PC-3 (cell line): ENCODE measurements around the gene RAB7B.

Experiments
- CTCF ChIP-seq: fragments of 300-600 bp; sonication (generic); conservative IDR thresholded peaks from 2 replicates; pipeline ENCODE4 v1.5.1; 2017; ENCODE audit warnings: antibody characterized with exemption, low read depth, mild to moderate bottlenecking, low read length
- EZH2phosphoT487 ChIP-seq: fragments of 300-600 bp; sonication (generic); IDR thresholded peaks from 2 replicates; pipeline ENCODE4 v1.6.1; 2018; ENCODE audit warnings: mild to moderate bottlenecking, antibody characterized with exemption, low read length, borderline replicate concordance

DNA sequence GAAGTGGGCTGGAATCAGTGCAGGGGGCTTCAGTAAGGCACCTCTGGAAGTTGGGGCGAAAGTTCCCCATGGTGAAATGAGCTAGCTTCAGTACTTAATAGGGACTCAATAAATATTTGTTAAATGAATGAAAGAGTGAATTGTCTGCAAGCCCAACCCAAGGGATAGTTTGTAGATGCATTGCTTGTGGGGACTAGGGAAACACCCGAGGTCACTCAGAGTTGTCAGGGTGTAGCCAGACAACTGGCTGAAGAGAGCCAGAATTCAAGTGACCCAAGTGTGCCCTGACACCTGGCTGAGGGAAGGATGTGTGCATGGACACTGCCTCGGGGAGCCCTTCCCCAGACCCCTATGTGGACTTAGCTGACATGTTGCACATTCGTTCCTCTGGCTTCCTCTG, 58.7 kb downstream of the RAB7B start:
- TF ChIP-seq CTCF (no peak), EZH2phosphoT487 (no peak)
